HG02870 (cell line): ENCODE data around the gene ABHD11.
"Not testable (repeated sequence)": the region's sequence is repeated elsewhere in the genome, so short reads cannot be mapped to it uniquely, and the experiment has no call there.

ENCODE experiments used
- ATAC-seq: cut with Tn5 transposase; IDR thresholded peaks from one replicate; pipeline ENCODE4 v1.9.1; 2021; ENCODE audit warnings: mild to moderate bottlenecking, moderate library complexity; ENCODE audit not compliant: unreplicated experiment

Gene ABHD11

GRCh38 chr7:73746378-73746777 lies 7.8 kb upstream of the ABHD11 start:
- ATAC-seq = no peak

- no peak for ATAC-seq
Measured at GRCh38 chr7:73742753-73743641, 4.4 kb upstream of the ABHD11 start.

GRCh38 chr7:73742338-73742752 lies 3.7 kb upstream of the ABHD11 start:
- ATAC-seq = no peak

- no peak for ATAC-seq
Measured at GRCh38 chr7:73741600-73741999, 3.0 kb upstream of the ABHD11 start.

GRCh38 chr7:73740771-73741170 lies 2.2 kb upstream of the ABHD11 start:
- no peak for ATAC-seq

GRCh38 chr7:73740212-73740611 lies 1.6 kb upstream of the ABHD11 start:
- no peak for ATAC-seq

GRCh38 chr7:73739387-73739767 lies 775 bp upstream of the ABHD11 start:
- no peak for ATAC-seq

- ATAC-seq = peak; percentile 16
Measured at GRCh38 chr7:73738220-73738611, 386 bp downstream of the ABHD11 start.

GRCh38 chr7:73737491-73738219 lies 947 bp downstream of the ABHD11 start:
- ATAC-seq = no peak

GRCh38 chr7:73736885-73737284 lies 1.7 kb downstream of the ABHD11 start:
- no peak for ATAC-seq

- ATAC-seq = no peak
Measured at GRCh38 chr7:73735528-73735905, 3.1 kb downstream of the ABHD11 start.

GRCh38 chr7:73734619-73735527 lies 3.7 kb downstream of the ABHD11 start:
- peak; percentile 31 for ATAC-seq

- no peak for ATAC-seq
Measured at GRCh38 chr7:73732397-73732796, 6.2 kb downstream of the ABHD11 start.

- no peak for ATAC-seq
Measured at GRCh38 chr7:73730485-73730884, 8.1 kb downstream of the ABHD11 start.

GRCh38 chr7:73728551-73728950 lies 10.1 kb downstream of the ABHD11 start:
- ATAC-seq = no peak

GRCh38 chr7:73727952-73728351 lies 10.7 kb downstream of the ABHD11 start:
- no peak for ATAC-seq

- ATAC-seq = no peak
Measured at GRCh38 chr7:73726083-73726466, 12.5 kb downstream of the ABHD11 start.

GRCh38 chr7:73723813-73724212 lies 14.8 kb downstream of the ABHD11 start:
- no peak for ATAC-seq

GRCh38 chr7:73722785-73723184 lies 15.8 kb downstream of the ABHD11 start:
- ATAC-seq = no peak

- ATAC-seq = not testable (repeated sequence)
Measured at GRCh38 chr7:73722182-73722581, 16.4 kb downstream of the ABHD11 start.

- no peak for ATAC-seq
Measured at GRCh38 chr7:73721377-73721817, 17.2 kb downstream of the ABHD11 start.
